Upper lobe of left lung (tissue), 4 donors: ENCODE measurements around the gene RNF208.

Experiments
- EP300 ChIP-seq, 4 donors: sonication (generic); formaldehyde crosslinking; IDR thresholded peaks; one replicate each; pipeline ENCODE4 v1.5.1; 2017; ENCODE audit warnings: antibody characterized with exemption in 4 of 4, control low read depth in 2 of 4
- POLR2A ChIP-seq, 4 donors: fragments of 450-650 bp; IDR thresholded peaks; one replicate each; pipeline ENCODE4 v1.5.1; 2016 to 2017; ENCODE audit warnings: antibody characterized with exemption in 4 of 4, mild to moderate bottlenecking in 2 of 4
- POLR2AphosphoS5 ChIP-seq, 2 donors: sonication (generic); formaldehyde crosslinking; IDR thresholded peaks; one replicate each; pipeline ENCODE4 v1.5.1; 2017; ENCODE audit warnings: antibody characterized with exemption in 2 of 2
- TF ChIP-seq, protein P1 (sequence below), 6 experiments: fragments of 450-650 bp in 4 of 6; fragments of 200-600 bp in 2 of 6; sonication (generic) in 2 of 6; IDR thresholded peaks; one replicate each; pipeline ENCODE4 v1.5.1; 2016 to 2019; ENCODE audit warnings: antibody characterized with exemption in 6 of 6

DNA sequence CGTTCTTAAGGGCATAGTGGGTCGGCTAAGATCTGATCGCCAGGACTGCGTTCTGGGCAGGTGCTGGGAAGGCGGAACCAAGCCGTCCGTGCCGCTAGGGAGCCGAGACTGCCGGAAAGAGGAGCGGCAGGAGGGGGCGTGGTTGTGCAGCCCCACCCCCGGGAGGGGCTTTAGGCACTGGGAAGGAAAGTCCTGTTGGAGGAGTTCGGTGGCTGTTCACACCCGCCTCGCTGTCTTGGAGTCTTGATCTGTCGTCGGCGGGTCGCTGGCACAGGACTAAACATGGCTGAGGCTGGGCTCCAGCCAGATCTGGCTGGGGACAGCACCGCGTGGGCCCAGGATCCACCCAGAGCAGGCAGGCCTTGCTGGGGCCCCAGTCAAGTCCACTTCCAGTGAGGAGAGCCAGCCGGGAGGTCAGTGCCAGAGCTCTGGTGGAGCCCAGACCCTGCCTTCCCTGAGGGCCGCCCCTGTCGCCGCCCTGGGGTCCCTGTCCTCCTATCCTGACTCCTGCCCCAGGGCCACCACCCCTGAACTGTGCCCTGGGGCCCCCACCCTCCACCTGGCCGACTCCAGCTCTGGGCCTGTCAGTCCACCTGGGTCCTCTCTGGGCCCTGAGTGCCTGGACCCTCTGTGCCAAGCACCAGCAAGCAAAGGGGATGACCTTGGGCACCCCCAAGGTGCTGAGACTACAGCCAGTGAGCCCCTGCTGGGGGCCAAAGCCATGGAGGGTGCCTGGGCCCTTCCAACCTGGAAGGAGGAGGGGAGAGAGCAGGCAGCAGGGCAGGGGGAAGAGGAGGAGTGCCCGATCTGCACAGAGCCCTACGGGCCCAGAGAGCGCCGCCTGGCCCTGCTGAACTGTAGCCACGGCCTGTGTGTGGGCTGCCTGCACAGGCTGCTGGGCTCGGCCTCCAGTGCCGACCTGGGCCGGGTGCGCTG is 4.5 kb downstream of the RNF208 start:
- TF ChIP-seq EP300 (IDR thresholded peaks at IDR 0.05) (no peak), POLR2A (IDR thresholded peaks at IDR 0.05) (peak in 1 of 4 donors; percentile 48), POLR2AphosphoS5 (IDR thresholded peaks at IDR 0.05) (peak; percentile 9 to 43)
- TF ChIP-seq, protein P1, sequence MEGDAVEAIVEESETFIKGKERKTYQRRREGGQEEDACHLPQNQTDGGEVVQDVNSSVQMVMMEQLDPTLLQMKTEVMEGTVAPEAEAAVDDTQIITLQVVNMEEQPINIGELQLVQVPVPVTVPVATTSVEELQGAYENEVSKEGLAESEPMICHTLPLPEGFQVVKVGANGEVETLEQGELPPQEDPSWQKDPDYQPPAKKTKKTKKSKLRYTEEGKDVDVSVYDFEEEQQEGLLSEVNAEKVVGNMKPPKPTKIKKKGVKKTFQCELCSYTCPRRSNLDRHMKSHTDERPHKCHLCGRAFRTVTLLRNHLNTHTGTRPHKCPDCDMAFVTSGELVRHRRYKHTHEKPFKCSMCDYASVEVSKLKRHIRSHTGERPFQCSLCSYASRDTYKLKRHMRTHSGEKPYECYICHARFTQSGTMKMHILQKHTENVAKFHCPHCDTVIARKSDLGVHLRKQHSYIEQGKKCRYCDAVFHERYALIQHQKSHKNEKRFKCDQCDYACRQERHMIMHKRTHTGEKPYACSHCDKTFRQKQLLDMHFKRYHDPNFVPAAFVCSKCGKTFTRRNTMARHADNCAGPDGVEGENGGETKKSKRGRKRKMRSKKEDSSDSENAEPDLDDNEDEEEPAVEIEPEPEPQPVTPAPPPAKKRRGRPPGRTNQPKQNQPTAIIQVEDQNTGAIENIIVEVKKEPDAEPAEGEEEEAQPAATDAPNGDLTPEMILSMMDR (IDR thresholded peaks at IDR 0.05), result no peak
